ENCODE measurements around the gene PPP6R3.

- TF ChIP-seq, protein P1, sequence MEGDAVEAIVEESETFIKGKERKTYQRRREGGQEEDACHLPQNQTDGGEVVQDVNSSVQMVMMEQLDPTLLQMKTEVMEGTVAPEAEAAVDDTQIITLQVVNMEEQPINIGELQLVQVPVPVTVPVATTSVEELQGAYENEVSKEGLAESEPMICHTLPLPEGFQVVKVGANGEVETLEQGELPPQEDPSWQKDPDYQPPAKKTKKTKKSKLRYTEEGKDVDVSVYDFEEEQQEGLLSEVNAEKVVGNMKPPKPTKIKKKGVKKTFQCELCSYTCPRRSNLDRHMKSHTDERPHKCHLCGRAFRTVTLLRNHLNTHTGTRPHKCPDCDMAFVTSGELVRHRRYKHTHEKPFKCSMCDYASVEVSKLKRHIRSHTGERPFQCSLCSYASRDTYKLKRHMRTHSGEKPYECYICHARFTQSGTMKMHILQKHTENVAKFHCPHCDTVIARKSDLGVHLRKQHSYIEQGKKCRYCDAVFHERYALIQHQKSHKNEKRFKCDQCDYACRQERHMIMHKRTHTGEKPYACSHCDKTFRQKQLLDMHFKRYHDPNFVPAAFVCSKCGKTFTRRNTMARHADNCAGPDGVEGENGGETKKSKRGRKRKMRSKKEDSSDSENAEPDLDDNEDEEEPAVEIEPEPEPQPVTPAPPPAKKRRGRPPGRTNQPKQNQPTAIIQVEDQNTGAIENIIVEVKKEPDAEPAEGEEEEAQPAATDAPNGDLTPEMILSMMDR (IDR thresholded peaks at IDR 0.05), result no peak
- TF ChIP-seq POLR2AphosphoS5 (IDR thresholded peaks at IDR 0.05; ENCODE audit: insufficient read depth in 1 of 2, low read depth in 1 of 2), result no peak
Observed at GRCh38 chr11:68479390-68479789, 18.8 kb downstream of the PPP6R3 start.

Measured in vagina (tissue), 2 donors.